Prostate gland (tissue), 2 donors: ENCODE data around the gene DISP3. TPM values are rescaled to one million over a fixed set of nuclear protein-coding genes. Genes with fewer than 3 reads are reported as not detected.

Experiments used
- DNase-seq: peaks from one replicate; pipeline ENCODE4 v3.0.0-alpha.2; 2019; ENCODE audit warnings: low spot score
- H3K27ac ChIP-seq, 2 donors: fragments of 200-600 bp; sonication (generic); 2 replicates each; pipeline ENCODE4 v1.5.1; 2017 to 2019
- H3K27me3 ChIP-seq: fragments of 200-600 bp; sonication (generic); replicated peaks from 2 replicates; pipeline ENCODE4 v1.5.1; 2019; ENCODE audit not compliant: insufficient read depth
- H3K36me3 ChIP-seq, 2 donors: fragments of 200-600 bp; sonication (generic); 1 replicate in 1 of 2; 2 replicates in 1 of 2; pipeline versions ENCODE4 v1.5.1 to v1.8.1; 2017 to 2019
- H3K4me1 ChIP-seq: fragments of 200-600 bp; sonication (generic); replicated peaks from 2 replicates; pipeline ENCODE4 v1.5.1; 2019
- H3K4me3 ChIP-seq, 2 donors: fragments of 200-600 bp; sonication (generic); 2 replicates each; pipeline ENCODE4 v1.5.1; 2017 to 2019
- H3K9me3 ChIP-seq: fragments of 200-600 bp; sonication (generic); 2 replicates; pipeline ENCODE4 v1.5.1; 2017
- POLR2A ChIP-seq: fragments of 450-650 bp; IDR thresholded peaks from one replicate; pipeline ENCODE4 v1.6.1; 2016; ENCODE audit warnings: antibody characterized with exemption, mild to moderate bottlenecking
- POLR2AphosphoS5 ChIP-seq: sonication (generic); formaldehyde crosslinking; IDR thresholded peaks from one replicate; pipeline ENCODE4 v1.6.1; 2017; ENCODE audit warnings: antibody characterized with exemption
- WGBS: methylation state at CpG from one replicate; pipeline ENCODE4 v1.1.5; 2018; 5-methylcytosine and 5-hydroxymethylcytosine counted together
- intact Hi-C: fragments of 100-400 bp; cut with DNase I; formaldehyde crosslinking; loops from one replicate; pipeline ENCODE4 v1.14.2; 2022
- total RNA-seq, 2 donors: library from RNA; depleted of rRNA; stranded (reverse); fragments of >200 nt; gene quantifications; one replicate each; pipeline ENCODE4 v1.1.0, GENCODE V29; 2016
- TF ChIP-seq, protein P1 (sequence below), 4 experiments: fragments of 200-600 bp in 2 of 4; fragments of 450-650 bp in 2 of 4; sonication (generic) in 2 of 4; IDR thresholded peaks; 1 replicate in 3 of 4; 2 replicates in 1 of 4; pipeline ENCODE4 v1.5.1; 2016 to 2019; ENCODE audit warnings: antibody characterized with exemption in 4 of 4, mild to moderate bottlenecking in 2 of 4, moderate library complexity in 2 of 4

The DISP3 gene
- total RNA-seq, 2 donors from 2014 or later: 0.80 to 1.7 TPM

DNA sequence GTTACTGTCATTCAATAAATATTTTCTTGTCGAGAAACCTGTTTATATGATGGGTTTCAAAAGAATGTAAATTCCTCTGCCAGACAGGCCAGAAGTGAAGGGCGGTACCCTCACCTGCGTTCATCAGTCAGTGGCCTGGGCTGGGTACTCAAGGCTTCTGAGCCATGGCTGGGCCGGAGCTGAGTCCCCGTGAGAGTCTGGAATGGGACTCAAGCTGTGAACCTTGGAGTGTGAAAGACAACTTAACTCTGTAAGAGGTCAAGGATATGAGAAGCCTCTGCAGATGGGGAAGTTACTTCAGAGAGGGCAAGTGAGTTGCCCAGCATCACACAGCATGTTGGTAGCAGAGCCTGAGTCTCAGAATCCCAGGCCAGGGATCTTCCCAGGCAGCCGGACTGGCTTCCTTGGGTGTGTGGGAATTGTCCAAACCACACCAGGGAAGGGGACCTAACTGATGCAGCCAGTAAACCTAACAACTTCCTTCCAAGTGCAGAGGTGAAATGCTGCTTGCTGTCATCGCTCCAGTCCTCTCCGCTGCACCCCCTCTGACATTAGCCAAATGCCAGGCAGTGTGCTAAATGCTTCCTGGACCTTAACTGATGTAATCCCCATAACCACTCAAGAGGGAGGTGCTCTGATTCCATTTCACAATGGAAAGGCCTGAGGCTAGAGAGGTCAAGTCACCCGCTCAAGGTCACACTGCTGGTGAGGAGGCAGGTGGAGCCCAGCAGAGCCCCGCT, 4.8 kb downstream of the DISP3 start:
- Histone ChIP-seq H3K36me3 (no peaks in the 10 kb centered on the region), H3K27ac (no peak overlapping the region), H3K4me1 (no peaks in the 10 kb centered on the region), H3K27me3 (peaks cover 5% of the 10 kb centered on the region), H3K9me3 (no peaks in the 10 kb centered on the region), H3K4me3 (no peak overlapping the region)
- intact Hi-C loops: no loop called here
- DNase-seq: no peak
- 66% methylated on average over 10 of the region's 10 CpGs for WGBS
- no peak for TF ChIP-seq POLR2A
- no peak for TF ChIP-seq POLR2AphosphoS5
- TF ChIP-seq, protein P1, sequence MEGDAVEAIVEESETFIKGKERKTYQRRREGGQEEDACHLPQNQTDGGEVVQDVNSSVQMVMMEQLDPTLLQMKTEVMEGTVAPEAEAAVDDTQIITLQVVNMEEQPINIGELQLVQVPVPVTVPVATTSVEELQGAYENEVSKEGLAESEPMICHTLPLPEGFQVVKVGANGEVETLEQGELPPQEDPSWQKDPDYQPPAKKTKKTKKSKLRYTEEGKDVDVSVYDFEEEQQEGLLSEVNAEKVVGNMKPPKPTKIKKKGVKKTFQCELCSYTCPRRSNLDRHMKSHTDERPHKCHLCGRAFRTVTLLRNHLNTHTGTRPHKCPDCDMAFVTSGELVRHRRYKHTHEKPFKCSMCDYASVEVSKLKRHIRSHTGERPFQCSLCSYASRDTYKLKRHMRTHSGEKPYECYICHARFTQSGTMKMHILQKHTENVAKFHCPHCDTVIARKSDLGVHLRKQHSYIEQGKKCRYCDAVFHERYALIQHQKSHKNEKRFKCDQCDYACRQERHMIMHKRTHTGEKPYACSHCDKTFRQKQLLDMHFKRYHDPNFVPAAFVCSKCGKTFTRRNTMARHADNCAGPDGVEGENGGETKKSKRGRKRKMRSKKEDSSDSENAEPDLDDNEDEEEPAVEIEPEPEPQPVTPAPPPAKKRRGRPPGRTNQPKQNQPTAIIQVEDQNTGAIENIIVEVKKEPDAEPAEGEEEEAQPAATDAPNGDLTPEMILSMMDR (IDR thresholded peaks at IDR 0.05): no peak

DNA sequence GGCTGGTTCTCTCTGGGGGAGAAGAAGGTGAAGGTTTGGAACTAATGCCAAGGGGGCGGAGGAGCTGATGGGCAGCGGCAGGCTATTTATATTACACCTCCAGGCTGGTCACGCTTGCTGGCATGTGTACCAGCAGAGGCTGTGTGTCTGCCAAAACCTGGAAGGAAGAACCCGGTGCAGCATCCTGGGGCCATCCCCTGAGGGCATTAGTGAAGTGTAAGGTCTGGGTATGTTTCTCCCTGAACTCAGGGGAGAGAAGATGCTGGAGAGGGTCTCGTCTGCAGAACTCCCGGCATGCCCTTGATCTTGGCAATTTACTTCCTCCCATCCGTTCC, 5.3 kb downstream of the DISP3 start:
- Histone ChIP-seq H3K4me1 (no peaks in the 10 kb centered on the region), H3K9me3 (no peaks in the 10 kb centered on the region), H3K27me3 (peaks cover 5% of the 10 kb centered on the region), H3K27ac (no peak overlapping the region), H3K4me3 (no peak overlapping the region), H3K36me3 (no peaks in the 10 kb centered on the region)
- 28% methylated on average over 7 of the region's 7 CpGs for WGBS
- no peak for TF ChIP-seq POLR2AphosphoS5
- TF ChIP-seq, protein P1 (IDR thresholded peaks at IDR 0.05): no peak
- TF ChIP-seq POLR2A: no peak
- DNase-seq: no peak
- intact Hi-C loops: no loop called here

DNA sequence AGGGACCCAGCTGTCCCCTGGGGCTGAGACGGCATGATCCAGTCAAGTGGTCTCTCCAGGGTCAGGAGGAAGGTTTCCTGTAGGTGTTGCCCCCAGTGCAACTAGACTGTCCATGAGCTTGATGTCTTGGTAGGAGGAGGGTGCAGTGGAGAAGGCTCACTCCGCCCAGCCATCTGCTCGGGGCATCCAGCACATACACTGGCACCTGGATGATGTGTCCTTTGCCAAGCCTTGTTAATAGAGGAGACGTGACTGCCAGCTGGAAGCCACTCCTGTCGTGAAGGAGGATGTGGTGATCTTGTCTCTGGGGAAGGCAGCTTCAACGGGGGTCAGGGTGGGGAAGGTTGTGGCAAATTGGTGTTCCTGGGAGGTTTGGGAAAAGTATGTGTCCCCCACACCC, 6.2 kb downstream of the DISP3 start:
- 45% methylated on average over 6 of the region's 6 CpGs for WGBS
- TF ChIP-seq POLR2A: no peak
- TF ChIP-seq POLR2AphosphoS5: peak; percentile 35
- peak; percentile 49 for DNase-seq
- peaks cover 5% of the 10 kb centered on the region for H3K27me3 ChIP-seq
- intact Hi-C loops: no loop called here
- no peaks in the 10 kb centered on the region for H3K4me1 ChIP-seq
- H3K9me3 ChIP-seq: no peaks in the 10 kb centered on the region
- H3K4me3 ChIP-seq: no peak overlapping the region
- H3K27ac ChIP-seq: no peak overlapping the region
- H3K36me3 ChIP-seq: no peaks in the 10 kb centered on the region

DNA sequence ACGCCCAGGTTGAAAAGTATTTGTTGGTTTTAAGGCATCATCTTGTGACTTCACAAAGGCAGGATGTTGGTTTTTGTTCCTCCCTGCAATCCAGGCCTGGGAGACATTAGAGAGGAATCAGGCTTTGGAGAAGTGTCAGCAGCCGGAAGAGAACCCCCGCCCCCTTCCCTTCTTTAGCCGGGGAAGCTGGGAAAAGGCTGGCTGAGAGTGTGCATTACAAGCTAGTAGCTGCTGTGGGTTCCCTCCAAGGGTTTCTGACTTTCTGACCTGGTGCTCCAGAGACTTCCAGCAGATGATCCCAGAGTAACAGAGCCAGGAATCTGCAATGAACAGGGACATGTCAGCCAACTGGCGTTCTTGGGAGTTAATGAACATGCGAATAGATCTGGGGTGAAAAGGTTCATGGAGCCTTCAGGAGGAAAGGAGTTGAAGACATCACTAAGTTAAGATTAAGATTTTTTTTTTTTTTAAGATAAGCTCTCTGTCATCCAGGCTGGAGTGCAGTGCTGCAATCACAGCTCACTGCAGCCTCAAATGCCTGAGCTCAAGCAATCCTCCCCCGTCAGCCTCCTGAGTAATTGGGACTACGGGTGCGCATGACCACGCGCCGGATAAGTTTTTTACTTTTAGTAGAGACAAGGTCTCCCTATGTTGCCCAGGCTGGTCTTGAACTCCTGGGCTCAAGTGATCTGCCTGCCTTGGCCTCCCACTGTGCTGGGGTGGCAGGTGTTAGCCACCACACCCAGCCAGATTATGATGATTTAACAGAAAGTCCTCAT, 7.5 kb downstream of the DISP3 start:
- Histone ChIP-seq H3K36me3 (no peaks in the 10 kb centered on the region), H3K27ac (no peak overlapping the region), H3K4me3 (no peak overlapping the region), H3K9me3 (no peaks in the 10 kb centered on the region), H3K27me3 (peaks cover 2% of the 10 kb centered on the region), H3K4me1 (no peaks in the 10 kb centered on the region)
- no peak for DNase-seq
- WGBS: 74% methylated on average over 12 of the region's 12 CpGs
- intact Hi-C loops: no loop called here
- TF ChIP-seq POLR2A (no peak), POLR2AphosphoS5 (no peak)
- TF ChIP-seq, protein P1 (IDR thresholded peaks at IDR 0.05): no peak

DNA sequence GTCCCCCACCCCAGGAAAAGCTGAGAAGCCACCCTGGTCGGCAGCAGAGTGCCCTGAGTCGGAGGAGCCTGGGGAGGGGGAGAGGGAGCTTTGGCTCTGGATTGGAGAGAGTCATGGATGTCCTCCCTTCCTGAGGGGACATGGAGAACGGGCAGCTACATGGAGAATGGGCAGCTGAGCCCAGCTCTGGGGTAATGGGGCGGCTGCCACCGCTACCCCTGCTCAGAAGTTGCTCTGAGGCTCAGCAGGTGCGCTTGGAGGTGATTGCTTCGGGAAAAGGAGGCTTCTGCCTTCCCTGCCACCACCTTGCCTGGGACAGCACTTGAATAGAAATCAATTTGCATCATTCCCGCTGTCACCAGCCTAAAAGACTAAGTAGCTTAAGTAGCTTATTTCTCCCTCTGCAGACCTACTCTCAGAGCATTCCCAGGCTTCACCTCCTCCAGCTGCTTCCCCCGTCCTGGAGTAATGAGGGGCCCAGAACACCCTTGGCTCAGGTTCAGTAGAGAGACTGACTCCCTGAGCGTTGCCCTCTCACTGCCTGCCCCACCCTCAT, 8.3 kb downstream of the DISP3 start:
- WGBS: 65% methylated on average over 10 of the region's 10 CpGs
- intact Hi-C loops: no loop called here
- Histone ChIP-seq H3K27me3 (no peaks in the 10 kb centered on the region), H3K9me3 (no peaks in the 10 kb centered on the region), H3K4me1 (no peaks in the 10 kb centered on the region), H3K36me3 (no peaks in the 10 kb centered on the region), H3K4me3 (no peak overlapping the region), H3K27ac (no peak overlapping the region)
- DNase-seq: no peak
- TF ChIP-seq, protein P1 (IDR thresholded peaks at IDR 0.05): no peak
- no peak for TF ChIP-seq POLR2A
- no peak for TF ChIP-seq POLR2AphosphoS5
